H7 (cell line): Measurements from ENCODE around the gene PRMT5. TPM values are rescaled to one million over a fixed set of nuclear protein-coding genes. Genes with fewer than 3 reads are reported as not detected.

Experiments used
- DNase-seq: peaks from one replicate; pipeline ENCODE4 v3.0.0; 2012
- H3K27me3 ChIP-seq: 2 replicates; pipeline ENCODE4 v1.6.0; 2011; ENCODE audit warnings: mild to moderate bottlenecking, low read length; ENCODE audit not compliant: control insufficient read depth, insufficient read depth
- H3K36me3 ChIP-seq: replicated peaks from 2 replicates; pipeline ENCODE4 v1.5.1; 2011; ENCODE audit warnings: low read length; ENCODE audit not compliant: control insufficient read depth, insufficient read depth
- H3K4me3 ChIP-seq: 2 replicates; pipeline ENCODE4 v1.5.1; 2011; ENCODE audit warnings: low read depth, mild to moderate bottlenecking, control low read depth, low read length, moderate library complexity; ENCODE audit not compliant: insufficient read depth
- total RNA-seq: library from RNA; depleted of rRNA; stranded (reverse); fragments of >200 nt; shearing (Covaris generic); gene quantifications from 2 replicates; pipeline ENCODE4 v1.2.3, GENCODE V29; 2014

The PRMT5 gene
- total RNA-seq, 1 experiment from 2014 or later = 114 TPM

DNA sequence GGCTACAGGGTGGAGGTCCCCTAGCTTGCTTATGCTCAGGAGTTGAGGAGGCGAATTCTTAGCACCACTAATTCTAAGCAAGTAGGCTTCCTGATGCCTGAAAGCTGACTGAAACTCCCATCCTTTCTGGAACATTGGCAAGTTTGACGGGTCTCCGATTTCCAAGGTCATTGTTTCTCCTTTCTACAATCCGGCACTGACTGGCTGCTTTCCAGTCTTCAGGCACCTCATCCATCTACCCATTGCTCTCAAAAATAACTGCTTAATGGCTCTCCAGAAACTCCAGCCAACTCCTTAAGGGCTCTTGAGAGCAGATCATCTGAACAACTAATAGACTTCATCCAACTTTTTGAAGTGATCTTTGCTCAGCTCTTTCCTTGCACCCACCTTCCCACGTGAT is 32.8 kb downstream of the PRMT5 start:
- Histone ChIP-seq H3K27me3 (peaks cover 33% of the 10 kb centered on the region), H3K4me3 (no peak overlapping the region), H3K36me3 (peaks cover 7% of the 10 kb centered on the region)
- DNase-seq = no peak

GRCh38 chr14:22895402-22895801 is 33.8 kb downstream of the PRMT5 start:
- no peak for DNase-seq
- Histone ChIP-seq H3K27me3 (peaks cover 33% of the 10 kb centered on the region), H3K4me3 (no peak overlapping the region), H3K36me3 (no peaks in the 10 kb centered on the region)

DNA sequence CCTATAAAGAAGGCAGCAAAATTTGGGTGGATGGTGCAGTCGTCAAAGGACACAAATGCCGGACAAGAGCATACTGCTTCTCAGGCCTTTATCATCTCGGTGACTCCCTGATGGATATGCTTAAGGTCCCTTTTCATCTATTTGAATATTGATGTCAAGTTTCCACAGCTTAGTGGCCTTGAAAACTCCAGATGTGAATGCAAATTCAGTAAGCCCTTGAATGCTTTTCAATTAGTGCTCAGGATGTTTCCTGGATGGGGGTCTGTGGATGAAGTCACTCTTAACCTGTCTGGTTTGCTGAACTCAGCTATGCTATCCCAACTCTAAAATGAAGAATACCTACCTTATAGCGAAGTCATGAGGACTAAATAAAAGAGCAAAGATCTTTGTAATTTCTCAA is 35.5 kb downstream of the PRMT5 start:
- no peak for DNase-seq
- no peak overlapping the region for H3K4me3 ChIP-seq
- no peaks in the 10 kb centered on the region for H3K36me3 ChIP-seq
- H3K27me3 ChIP-seq = peaks cover 32% of the 10 kb centered on the region

DNA sequence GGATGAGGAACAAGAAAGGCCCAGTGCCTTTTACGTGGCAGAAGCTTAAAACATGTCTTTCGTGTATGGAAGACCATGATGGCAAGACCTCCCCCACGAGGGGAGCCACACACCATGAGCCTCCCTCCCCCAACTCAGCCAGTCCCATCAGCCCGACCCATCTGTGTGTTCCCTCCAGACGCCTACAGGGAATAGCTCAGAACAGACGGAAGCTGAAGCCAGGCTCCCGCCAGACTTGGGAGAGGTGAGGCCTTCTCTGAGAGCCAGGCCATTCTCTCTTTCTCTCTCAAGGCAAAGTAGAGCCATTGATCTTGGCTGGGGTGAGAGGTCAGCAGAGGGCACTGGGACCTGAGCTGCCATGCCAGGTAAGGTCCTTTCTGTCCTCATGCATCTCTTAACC is 36.7 kb downstream of the PRMT5 start:
- DNase-seq = no peak
- H3K27me3 ChIP-seq = peaks cover 20% of the 10 kb centered on the region
- H3K36me3 ChIP-seq = no peaks in the 10 kb centered on the region
- no peak overlapping the region for H3K4me3 ChIP-seq

DNA sequence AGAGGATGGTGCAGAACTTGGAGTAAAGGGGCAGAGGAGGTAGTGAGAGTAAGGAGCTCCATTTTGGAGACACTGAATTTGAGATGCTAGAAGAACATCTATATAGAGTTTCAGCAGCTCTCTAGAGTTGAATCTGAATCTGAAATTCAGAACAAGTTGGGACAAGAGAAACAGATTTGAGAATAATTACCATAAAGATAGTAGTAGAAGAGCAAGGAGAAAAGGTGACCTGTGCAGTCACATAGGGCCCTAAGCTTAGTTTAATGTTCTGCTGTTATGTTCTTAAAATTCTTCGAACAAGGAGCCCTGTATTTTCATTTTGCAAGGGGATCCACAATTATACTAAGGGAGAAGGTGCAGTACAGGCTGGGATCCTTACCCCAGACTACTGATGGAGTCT is 38.8 kb downstream of the PRMT5 start:
- H3K27me3 ChIP-seq = peaks cover 10% of the 10 kb centered on the region
- no peaks in the 10 kb centered on the region for H3K36me3 ChIP-seq
- no peak for DNase-seq
- no peak overlapping the region for H3K4me3 ChIP-seq

- no peak overlapping the region for H3K4me3 ChIP-seq
- no peaks in the 10 kb centered on the region for H3K36me3 ChIP-seq
- DNase-seq = no peak
- peaks cover 22% of the 10 kb centered on the region for H3K27me3 ChIP-seq
Observed at GRCh38 chr14:22888662-22889061, 40.5 kb downstream of the PRMT5 start.

- H3K36me3 ChIP-seq = no peaks in the 10 kb centered on the region
- no peak overlapping the region for H3K4me3 ChIP-seq
- peaks cover 26% of the 10 kb centered on the region for H3K27me3 ChIP-seq
- no peak for DNase-seq
Observed at GRCh38 chr14:22887990-22888378, 41.2 kb downstream of the PRMT5 start.

GRCh38 chr14:22887260-22887989 is 41.8 kb downstream of the PRMT5 start:
- H3K27me3 ChIP-seq = peaks cover 26% of the 10 kb centered on the region
- peak; percentile 89 for DNase-seq
- peak overlapping the region; percentile 73 for H3K4me3 ChIP-seq
- no peaks in the 10 kb centered on the region for H3K36me3 ChIP-seq

DNA sequence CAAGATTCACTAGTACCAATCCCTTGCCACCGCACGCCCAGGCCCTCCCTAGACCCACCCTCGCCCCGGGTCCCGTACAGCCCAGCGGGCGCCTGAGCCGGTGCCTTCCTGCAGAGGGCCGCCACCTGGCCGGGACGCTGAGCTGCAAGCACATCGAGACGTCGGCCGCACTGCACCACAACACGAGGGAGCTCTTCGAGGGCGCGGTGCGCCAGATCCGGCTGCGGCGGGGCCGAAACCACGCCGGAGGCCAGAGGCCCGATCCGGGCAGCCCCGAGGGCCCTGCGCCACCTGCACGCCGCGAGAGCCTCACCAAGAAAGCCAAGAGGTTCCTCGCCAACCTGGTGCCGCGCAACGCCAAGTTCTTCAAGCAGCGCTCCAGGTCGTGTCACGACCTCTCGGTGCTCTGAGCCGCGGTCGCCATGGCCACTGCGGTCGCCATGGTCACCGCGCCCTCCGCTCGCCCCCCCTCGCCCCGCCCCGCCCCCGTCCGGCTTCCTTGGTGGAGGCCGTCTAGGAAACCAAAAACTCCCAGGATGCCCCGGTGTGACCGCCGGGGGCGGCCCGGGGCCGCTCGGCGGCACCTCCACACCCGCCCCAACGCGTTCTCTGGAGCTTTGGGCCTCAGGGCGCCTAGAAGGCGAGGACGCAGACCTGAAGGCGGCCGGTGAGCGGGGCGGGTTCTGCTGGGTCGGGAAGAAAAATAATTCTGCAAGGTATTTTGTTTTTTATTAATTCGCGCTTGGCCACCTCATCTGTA is 42.5 kb downstream of the PRMT5 start:
- peak overlapping the region; percentile 73 for H3K4me3 ChIP-seq
- peak; percentile 94 for DNase-seq
- H3K36me3 ChIP-seq = no peaks in the 10 kb centered on the region

GRCh38 chr14:22885975-22886374 is 43.2 kb downstream of the PRMT5 start:
- H3K27me3 ChIP-seq = peaks cover 28% of the 10 kb centered on the region
- peak overlapping the region; percentile 73 for H3K4me3 ChIP-seq
- H3K36me3 ChIP-seq = no peaks in the 10 kb centered on the region
- peak; percentile 36 for DNase-seq

More for the DNA sequence above, 42.5 kb downstream of the PRMT5 start:
- peaks cover 26% of the 10 kb centered on the region for H3K27me3 ChIP-seq

DNA sequence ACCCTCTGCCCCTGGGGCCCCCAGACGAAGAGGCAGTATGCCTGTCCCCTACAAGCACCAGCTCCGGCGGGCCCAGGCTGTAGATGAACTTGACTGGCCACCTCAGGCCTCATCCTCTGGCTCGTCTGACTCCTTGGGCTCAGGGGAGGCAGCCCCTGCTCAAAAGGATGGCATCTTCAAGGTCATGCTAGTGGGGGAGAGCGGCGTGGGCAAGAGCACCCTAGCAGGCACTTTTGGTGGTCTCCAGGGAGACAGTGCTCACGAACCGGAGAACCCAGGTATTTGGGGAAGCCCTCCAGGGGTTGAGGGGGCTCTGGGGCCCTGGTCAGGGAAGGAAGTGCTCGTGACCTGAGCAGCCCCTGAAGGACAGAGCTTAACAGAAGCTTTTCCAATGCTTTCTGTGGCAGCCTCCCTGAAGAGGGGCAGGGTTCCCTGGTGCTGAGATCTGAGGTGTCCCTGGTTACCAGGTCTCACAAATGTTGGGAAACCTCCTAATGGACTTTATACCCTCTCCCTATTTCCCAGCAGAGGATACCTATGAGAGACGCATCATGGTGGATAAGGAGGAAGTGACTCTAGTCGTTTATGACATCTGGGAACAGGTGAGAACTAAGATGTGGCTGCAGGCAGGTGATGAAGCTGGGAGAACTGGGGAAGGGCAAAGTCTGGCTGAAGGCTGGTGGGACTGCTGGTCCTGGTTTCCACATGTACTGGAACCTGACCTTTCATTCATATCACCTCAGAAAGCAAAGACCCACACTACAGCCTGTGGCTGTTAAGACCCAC is 44.2 kb downstream of the PRMT5 start:
- peaks cover 28% of the 10 kb centered on the region for H3K27me3 ChIP-seq
- H3K4me3 ChIP-seq = no peak overlapping the region
- H3K36me3 ChIP-seq = no peaks in the 10 kb centered on the region
- DNase-seq = no peak

DNA sequence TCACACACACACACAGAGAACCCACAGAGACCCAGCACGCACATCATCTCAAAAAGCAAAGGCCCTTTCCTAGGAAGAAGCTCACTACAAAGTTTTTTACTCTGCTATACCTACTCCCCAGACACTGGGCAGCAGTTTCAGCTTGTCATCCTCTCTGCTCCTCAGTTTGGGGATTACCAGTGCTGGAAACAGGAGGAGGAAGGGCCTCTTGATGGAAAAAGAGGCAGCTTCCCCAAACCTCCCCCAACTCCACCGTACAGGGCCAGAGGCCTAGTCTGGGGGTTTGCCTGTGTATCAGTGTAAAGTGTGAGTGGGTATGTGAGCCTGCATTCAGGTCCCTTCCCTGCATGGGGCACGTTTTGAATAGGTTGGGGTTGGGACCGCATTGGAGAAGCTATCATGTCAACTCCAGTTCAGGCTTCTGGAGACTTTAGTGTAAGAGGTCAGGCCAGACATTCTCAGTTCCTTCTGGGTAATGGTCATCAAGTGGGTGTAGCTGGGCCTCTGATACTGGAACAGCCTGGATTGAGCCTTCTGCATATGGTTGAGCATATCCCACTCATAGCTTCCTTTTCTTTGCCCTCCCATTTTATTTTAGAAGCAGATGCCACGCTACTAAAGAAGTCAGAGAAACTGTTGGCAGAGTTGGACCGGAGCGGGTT is 45.0 kb downstream of the PRMT5 start:
- Histone ChIP-seq H3K36me3 (no peaks in the 10 kb centered on the region), H3K4me3 (no peak overlapping the region), H3K27me3 (peaks cover 28% of the 10 kb centered on the region)
- DNase-seq = no peak

GRCh38 chr14:22883173-22883976 is 45.8 kb downstream of the PRMT5 start, which contains the start of gene REM2:
REM2 (plus strand) TSS chr14:22883222; CDS start chr14:22883288, 66 bp downstream.
- DNase-seq = peak; percentile 83
- Histone ChIP-seq H3K36me3 (no peaks in the 10 kb centered on the region), H3K27me3 (peaks cover 28% of the 10 kb centered on the region), H3K4me3 (peak within 1 kb of the TSS; percentile 37)
